Measurements from ENCODE around the gene FURIN. TPM values are rescaled to one million over a fixed set of nuclear protein-coding genes. Genes with fewer than 3 reads are reported as not detected.

The FURIN gene
- total RNA-seq, 1 donor from 2014 or later, result 26.5 TPM

- Mint-ChIP-seq H3K27ac (ENCODE audit: unreplicated experiment) (no peak overlapping the region), H3K4me1 (ENCODE audit: low read depth, unreplicated experiment) (peaks cover 19% of the 10 kb centered on the region)
Observed at GRCh38 chr15:90869601-90870353, 1.4 kb downstream of the FURIN start.

DNA sequence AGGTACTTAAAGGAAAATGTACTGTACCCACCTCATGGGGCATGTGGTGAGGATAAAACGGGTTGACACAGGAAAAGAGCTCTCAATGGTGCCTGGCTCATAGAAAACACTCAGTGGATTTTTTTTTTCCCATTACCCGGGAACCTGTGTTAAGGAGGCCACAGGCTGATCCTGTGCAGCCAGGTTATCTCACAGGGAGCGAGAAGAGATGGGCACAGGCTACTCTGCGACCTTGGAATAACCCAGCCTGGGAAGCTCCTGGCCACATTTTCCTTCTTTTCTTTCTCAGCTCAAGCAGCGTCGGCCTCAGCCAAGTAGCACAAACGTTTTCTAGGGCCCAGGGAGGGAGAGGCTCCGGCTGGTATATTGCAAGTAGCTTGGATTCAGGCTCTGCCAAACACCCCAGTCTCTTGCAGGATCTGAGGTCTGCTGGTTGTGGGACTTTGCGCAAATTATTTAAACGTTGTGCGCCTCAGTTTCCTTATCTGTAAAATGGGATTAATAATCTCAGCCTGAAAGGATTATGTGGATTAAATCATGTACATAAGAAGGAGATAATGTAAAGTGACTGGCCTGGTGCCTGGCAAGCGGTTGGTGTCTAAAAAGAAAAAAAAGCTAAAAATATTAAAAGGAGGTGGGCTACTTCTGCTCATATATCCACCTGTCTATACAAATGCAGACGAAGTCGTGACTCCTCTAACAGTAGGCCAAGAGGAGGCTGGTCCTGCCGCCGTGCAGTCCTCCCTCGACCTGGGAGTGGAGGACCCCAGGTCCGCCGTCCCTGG lies 2.2 kb downstream of the FURIN start:
- no peak for DNase-seq
- Mint-ChIP-seq H3K36me3 (ENCODE audit: unreplicated experiment) (no peaks in the 10 kb centered on the region), H3K9me3 (ENCODE audit: unreplicated experiment) (peaks cover 8% of the 10 kb centered on the region), H3K4me3 (ENCODE audit: unreplicated experiment) (peak overlapping the region; percentile 81), H3K27ac (ENCODE audit: unreplicated experiment) (peak overlapping the region; percentile 76), H3K27me3 (ENCODE audit: unreplicated experiment) (no peaks in the 10 kb centered on the region), H3K4me1 (ENCODE audit: low read depth, unreplicated experiment) (peaks cover 19% of the 10 kb centered on the region)
- TF ChIP-seq, protein P1, sequence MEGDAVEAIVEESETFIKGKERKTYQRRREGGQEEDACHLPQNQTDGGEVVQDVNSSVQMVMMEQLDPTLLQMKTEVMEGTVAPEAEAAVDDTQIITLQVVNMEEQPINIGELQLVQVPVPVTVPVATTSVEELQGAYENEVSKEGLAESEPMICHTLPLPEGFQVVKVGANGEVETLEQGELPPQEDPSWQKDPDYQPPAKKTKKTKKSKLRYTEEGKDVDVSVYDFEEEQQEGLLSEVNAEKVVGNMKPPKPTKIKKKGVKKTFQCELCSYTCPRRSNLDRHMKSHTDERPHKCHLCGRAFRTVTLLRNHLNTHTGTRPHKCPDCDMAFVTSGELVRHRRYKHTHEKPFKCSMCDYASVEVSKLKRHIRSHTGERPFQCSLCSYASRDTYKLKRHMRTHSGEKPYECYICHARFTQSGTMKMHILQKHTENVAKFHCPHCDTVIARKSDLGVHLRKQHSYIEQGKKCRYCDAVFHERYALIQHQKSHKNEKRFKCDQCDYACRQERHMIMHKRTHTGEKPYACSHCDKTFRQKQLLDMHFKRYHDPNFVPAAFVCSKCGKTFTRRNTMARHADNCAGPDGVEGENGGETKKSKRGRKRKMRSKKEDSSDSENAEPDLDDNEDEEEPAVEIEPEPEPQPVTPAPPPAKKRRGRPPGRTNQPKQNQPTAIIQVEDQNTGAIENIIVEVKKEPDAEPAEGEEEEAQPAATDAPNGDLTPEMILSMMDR (IDR thresholded peaks at IDR 0.05; ENCODE audit: partially characterized antibody, unreplicated experiment), result no peak

More at GRCh38 chr15:90869601-90870353, 1.4 kb downstream of the FURIN start:
- Mint-ChIP-seq H3K36me3 (ENCODE audit: unreplicated experiment) (no peaks in the 10 kb centered on the region), H3K9me3 (ENCODE audit: unreplicated experiment) (peaks cover 7% of the 10 kb centered on the region), H3K27me3 (ENCODE audit: unreplicated experiment) (no peaks in the 10 kb centered on the region), H3K4me3 (ENCODE audit: unreplicated experiment) (no peak overlapping the region)
- TF ChIP-seq, protein P1 (IDR thresholded peaks at IDR 0.05; ENCODE audit: partially characterized antibody, unreplicated experiment), result no peak
- DNase-seq, result no peak

- TF ChIP-seq, protein P1 (IDR thresholded peaks at IDR 0.05; ENCODE audit: partially characterized antibody, unreplicated experiment), result no peak
- Mint-ChIP-seq H3K9me3 (ENCODE audit: unreplicated experiment) (peaks cover 8% of the 10 kb centered on the region), H3K36me3 (ENCODE audit: unreplicated experiment) (no peaks in the 10 kb centered on the region), H3K27ac (ENCODE audit: unreplicated experiment) (no peak overlapping the region), H3K27me3 (ENCODE audit: unreplicated experiment) (peaks cover 1% of the 10 kb centered on the region), H3K4me1 (ENCODE audit: low read depth, unreplicated experiment) (peaks cover 19% of the 10 kb centered on the region), H3K4me3 (ENCODE audit: unreplicated experiment) (peak overlapping the region; percentile 81)
- no peak for DNase-seq
Observed at GRCh38 chr15:90871139-90871715, 2.8 kb downstream of the FURIN start.

DNA sequence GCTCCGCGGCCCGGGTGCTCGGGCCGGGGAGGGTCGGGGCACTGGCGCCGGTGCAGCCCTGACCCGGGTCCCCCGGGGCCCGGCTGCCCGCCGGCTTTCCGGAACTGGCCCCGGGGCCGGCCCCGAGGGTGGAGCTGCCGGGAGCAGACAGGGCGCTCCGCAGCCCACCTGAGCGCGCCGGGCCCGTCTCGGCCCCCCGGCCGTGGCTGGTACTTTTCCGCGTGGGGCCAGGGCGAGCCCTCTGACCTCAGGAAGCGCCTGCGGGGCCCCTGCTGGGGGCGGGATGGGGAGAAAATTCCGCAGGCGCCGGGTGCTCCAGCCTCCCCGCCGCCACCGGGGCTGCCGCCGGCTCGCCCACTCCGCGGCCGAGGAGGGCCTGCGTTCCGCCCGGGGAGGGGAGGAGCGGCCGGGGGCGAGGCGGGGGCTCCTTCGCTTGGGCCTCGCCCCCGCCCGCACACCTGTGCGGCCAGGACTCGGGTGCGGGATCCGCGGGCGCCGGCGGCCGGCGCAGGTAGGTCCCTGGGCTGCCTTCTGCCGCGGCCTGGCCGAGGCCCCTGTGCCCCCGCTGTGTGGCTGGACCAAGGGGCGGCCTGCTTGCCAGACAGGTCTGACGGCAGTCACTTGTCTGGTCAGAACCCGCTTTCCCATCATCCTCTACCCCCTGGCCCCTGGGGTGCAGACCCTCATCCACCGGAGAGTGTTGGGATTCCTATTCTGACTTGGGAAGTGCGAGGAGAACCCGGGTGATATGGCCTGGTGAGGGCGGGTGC lies 3.5 kb downstream of the FURIN start:
- Mint-ChIP-seq H3K4me1 (ENCODE audit: low read depth, unreplicated experiment) (peaks cover 19% of the 10 kb centered on the region), H3K4me3 (ENCODE audit: unreplicated experiment) (peak overlapping the region; percentile 81), H3K36me3 (ENCODE audit: unreplicated experiment) (no peaks in the 10 kb centered on the region), H3K27ac (ENCODE audit: unreplicated experiment) (no peak overlapping the region), H3K27me3 (ENCODE audit: unreplicated experiment) (peaks cover 1% of the 10 kb centered on the region), H3K9me3 (ENCODE audit: unreplicated experiment) (peaks cover 8% of the 10 kb centered on the region)
- no peak for DNase-seq
- TF ChIP-seq, protein P1 (IDR thresholded peaks at IDR 0.05; ENCODE audit: partially characterized antibody, unreplicated experiment), result no peak
